ENCODE data around the gene UROC1.

UROC1 gene

GRCh38 chr3:126481808-126482502 lies 35.6 kb downstream of the UROC1 start:
- H3K4me1 ChIP-seq (ENCODE audit: control insufficient read depth, insufficient read depth, low read length), result no peaks in the 10 kb centered on the region
- WGBS, 2 experiments, result 91 to 95% methylated on average over 16 of the region's 16 CpGs
- H3K36me3 ChIP-seq (ENCODE audit: control insufficient read depth, insufficient read depth, low read length), result no peaks in the 10 kb centered on the region
- no peaks in the 10 kb centered on the region for H3K9me3 ChIP-seq (ENCODE audit: control insufficient read depth, low read length)
- no peaks in the 10 kb centered on the region for H3K27me3 ChIP-seq (ENCODE audit: control insufficient read depth, insufficient read depth, low read length, poor library complexity, severe bottlenecking)
- H3K27ac ChIP-seq (ENCODE audit: insufficient read depth, low read depth, low read length, poor library complexity, severe bottlenecking), result no peak overlapping the region
- no peak overlapping the region for H3K4me3 ChIP-seq (ENCODE audit: insufficient read depth, low read depth, low read length)

- Histone ChIP-seq H3K27me3 (ENCODE audit: control insufficient read depth, insufficient read depth, low read length, poor library complexity, severe bottlenecking) (no peaks in the 10 kb centered on the region), H3K9me3 (ENCODE audit: control insufficient read depth, low read length) (no peaks in the 10 kb centered on the region), H3K4me1 (ENCODE audit: control insufficient read depth, insufficient read depth, low read length) (no peaks in the 10 kb centered on the region), H3K27ac (ENCODE audit: insufficient read depth, low read depth, low read length, poor library complexity, severe bottlenecking) (no peak overlapping the region), H3K36me3 (ENCODE audit: control insufficient read depth, insufficient read depth, low read length) (no peaks in the 10 kb centered on the region), H3K4me3 (ENCODE audit: insufficient read depth, low read depth, low read length) (no peak overlapping the region)
- 90 to 94% methylated on average over 8 of the region's 8 CpGs for WGBS, 2 experiments
Observed at GRCh38 chr3:126480861-126481260, 36.7 kb downstream of the UROC1 start.

- Histone ChIP-seq H3K4me1 (ENCODE audit: control insufficient read depth, insufficient read depth, low read length) (no peaks in the 10 kb centered on the region), H3K9me3 (ENCODE audit: control insufficient read depth, low read length) (no peaks in the 10 kb centered on the region), H3K27ac (ENCODE audit: insufficient read depth, low read depth, low read length, poor library complexity, severe bottlenecking) (no peak overlapping the region), H3K27me3 (ENCODE audit: control insufficient read depth, insufficient read depth, low read length, poor library complexity, severe bottlenecking) (no peaks in the 10 kb centered on the region), H3K4me3 (ENCODE audit: insufficient read depth, low read depth, low read length) (no peak overlapping the region), H3K36me3 (ENCODE audit: control insufficient read depth, insufficient read depth, low read length) (no peaks in the 10 kb centered on the region)
- 91 to 92% methylated on average over 5 of the region's 5 CpGs for WGBS, 2 experiments
Observed at GRCh38 chr3:126480206-126480605, 37.4 kb downstream of the UROC1 start.

GRCh38 chr3:126479642-126480041 lies 37.9 kb downstream of the UROC1 start:
- H3K36me3 ChIP-seq (ENCODE audit: control insufficient read depth, insufficient read depth, low read length), result no peaks in the 10 kb centered on the region
- H3K27ac ChIP-seq (ENCODE audit: insufficient read depth, low read depth, low read length, poor library complexity, severe bottlenecking), result no peak overlapping the region
- H3K27me3 ChIP-seq (ENCODE audit: control insufficient read depth, insufficient read depth, low read length, poor library complexity, severe bottlenecking), result no peaks in the 10 kb centered on the region
- H3K9me3 ChIP-seq (ENCODE audit: control insufficient read depth, low read length), result no peaks in the 10 kb centered on the region
- H3K4me1 ChIP-seq (ENCODE audit: control insufficient read depth, insufficient read depth, low read length), result no peaks in the 10 kb centered on the region
- 73 to 91% methylated on average over 1 of the region's 1 CpG for WGBS, 2 experiments
- H3K4me3 ChIP-seq (ENCODE audit: insufficient read depth, low read depth, low read length), result no peak overlapping the region

- 91 to 92% methylated on average over 14 of the region's 14 CpGs for WGBS, 2 experiments
- Histone ChIP-seq H3K27me3 (ENCODE audit: control insufficient read depth, insufficient read depth, low read length, poor library complexity, severe bottlenecking) (no peaks in the 10 kb centered on the region), H3K4me3 (ENCODE audit: insufficient read depth, low read depth, low read length) (no peak overlapping the region), H3K36me3 (ENCODE audit: control insufficient read depth, insufficient read depth, low read length) (no peaks in the 10 kb centered on the region), H3K9me3 (ENCODE audit: control insufficient read depth, low read length) (no peaks in the 10 kb centered on the region), H3K4me1 (ENCODE audit: control insufficient read depth, insufficient read depth, low read length) (peaks cover 1% of the 10 kb centered on the region), H3K27ac (ENCODE audit: insufficient read depth, low read depth, low read length, poor library complexity, severe bottlenecking) (no peak overlapping the region)
Observed at GRCh38 chr3:126478581-126479310, 38.8 kb downstream of the UROC1 start.

- no peaks in the 10 kb centered on the region for H3K9me3 ChIP-seq (ENCODE audit: control insufficient read depth, low read length)
- no peaks in the 10 kb centered on the region for H3K36me3 ChIP-seq (ENCODE audit: control insufficient read depth, insufficient read depth, low read length)
- H3K4me1 ChIP-seq (ENCODE audit: control insufficient read depth, insufficient read depth, low read length), result peaks cover 12% of the 10 kb centered on the region
- no peaks in the 10 kb centered on the region for H3K27me3 ChIP-seq (ENCODE audit: control insufficient read depth, insufficient read depth, low read length, poor library complexity, severe bottlenecking)
- no peak overlapping the region for H3K4me3 ChIP-seq (ENCODE audit: insufficient read depth, low read depth, low read length)
- WGBS, 2 experiments, result 79% methylated on average over 4 of the region's 4 CpGs
- H3K27ac ChIP-seq (ENCODE audit: insufficient read depth, low read depth, low read length, poor library complexity, severe bottlenecking), result no peak overlapping the region
Observed at GRCh38 chr3:126477061-126477380, 40.6 kb downstream of the UROC1 start.

- Histone ChIP-seq H3K36me3 (ENCODE audit: control insufficient read depth, insufficient read depth, low read length) (peaks cover under 1% of the 10 kb centered on the region), H3K4me1 (ENCODE audit: control insufficient read depth, insufficient read depth, low read length) (peaks cover 12% of the 10 kb centered on the region), H3K27ac (ENCODE audit: insufficient read depth, low read depth, low read length, poor library complexity, severe bottlenecking) (no peak overlapping the region), H3K9me3 (ENCODE audit: control insufficient read depth, low read length) (no peaks in the 10 kb centered on the region), H3K4me3 (ENCODE audit: insufficient read depth, low read depth, low read length) (peak overlapping the region; percentile 42), H3K27me3 (ENCODE audit: control insufficient read depth, insufficient read depth, low read length, poor library complexity, severe bottlenecking) (no peaks in the 10 kb centered on the region)
- 27 to 34% methylated on average over 59 to 66 of the region's 66 CpGs for WGBS, 2 experiments
Observed at GRCh38 chr3:126476166-126477060, 41.2 kb downstream of the UROC1 start.

GRCh38 chr3:126475413-126476114 lies 42.0 kb downstream of the UROC1 start, which contains the start of gene ZXDC:
TSS of gene ZXDC (minus strand) at chr3:126475891. CDS start at chr3:126475865, 26 bp downstream.
- H3K27ac ChIP-seq (ENCODE audit: insufficient read depth, low read depth, low read length, poor library complexity, severe bottlenecking), result peak within 1 kb of the TSS; percentile 74
- no peaks in the 10 kb centered on the region for H3K27me3 ChIP-seq (ENCODE audit: control insufficient read depth, insufficient read depth, low read length, poor library complexity, severe bottlenecking)
- H3K4me1 ChIP-seq (ENCODE audit: control insufficient read depth, insufficient read depth, low read length), result peaks cover 12% of the 10 kb centered on the region
- 0% methylated on average over 112 of the region's 112 CpGs for WGBS, 2 experiments
- no peaks in the 10 kb centered on the region for H3K9me3 ChIP-seq (ENCODE audit: control insufficient read depth, low read length)
- H3K36me3 ChIP-seq (ENCODE audit: control insufficient read depth, insufficient read depth, low read length), result peaks cover 9% of the 10 kb centered on the region
- peak within 1 kb of the TSS; percentile 79 for H3K4me3 ChIP-seq (ENCODE audit: insufficient read depth, low read depth, low read length)

GRCh38 chr3:126474498-126475412 lies 42.8 kb downstream of the UROC1 start:
- peaks cover 12% of the 10 kb centered on the region for H3K4me1 ChIP-seq (ENCODE audit: control insufficient read depth, insufficient read depth, low read length)
- H3K27me3 ChIP-seq (ENCODE audit: control insufficient read depth, insufficient read depth, low read length, poor library complexity, severe bottlenecking), result no peaks in the 10 kb centered on the region
- H3K9me3 ChIP-seq (ENCODE audit: control insufficient read depth, low read length), result no peaks in the 10 kb centered on the region
- H3K4me3 ChIP-seq (ENCODE audit: insufficient read depth, low read depth, low read length), result peak overlapping the region; percentile 79
- H3K27ac ChIP-seq (ENCODE audit: insufficient read depth, low read depth, low read length, poor library complexity, severe bottlenecking), result no peak overlapping the region
- 6 to 8% methylated on average over 72 of the region's 72 CpGs for WGBS, 2 experiments
- peaks cover 17% of the 10 kb centered on the region for H3K36me3 ChIP-seq (ENCODE audit: control insufficient read depth, insufficient read depth, low read length)

Data from ectodermal cell (in vitro differentiated cells).